Activated T-cell treated with anti-CD3 and anti-CD28 coated beads for 4 hours (primary cell): ENCODE data around the gene FAM180B.
A peak's percentile ranks its signal among the peaks of the same experiment; 100 is the strongest.

Source experiments
- DNase-seq: peaks from one replicate; pipeline ENCODE4 v3.0.0-alpha.2; 2020

Gene FAM180B

GRCh38 chr11:47570651-47571356, 15.7 kb upstream of the FAM180B start:
- no peak for DNase-seq

- DNase-seq, result no peak
These were observed 15.1 kb upstream of the FAM180B start for GRCh38 chr11:47571357-47571729.

GRCh38 chr11:47571895-47572294, 14.6 kb upstream of the FAM180B start:
- no peak for DNase-seq

GRCh38 chr11:47572715-47573255, 13.7 kb upstream of the FAM180B start:
- no peak for DNase-seq

- no peak for DNase-seq
These were observed 13.2 kb upstream of the FAM180B start for GRCh38 chr11:47573321-47573720.

- DNase-seq, result no peak
These were observed 8.9 kb upstream of the FAM180B start for GRCh38 chr11:47577460-47578041.

GRCh38 chr11:47578524-47579494, 7.7 kb upstream of the FAM180B start, which contains the start of the genes KBTBD4 and NDUFS3:
Gene KBTBD4, minus strand, starts transcription at chr11:47578970. Its CDS starts 19 bp downstream, at chr11:47578951.
Gene NDUFS3, plus strand, starts transcription at chr11:47579074. Its CDS starts 18 bp downstream, at chr11:47579092.
- peak; percentile 88 for DNase-seq

- no peak for DNase-seq
These were observed 2.6 kb upstream of the FAM180B start for GRCh38 chr11:47583844-47584243.

GRCh38 chr11:47587039-47587716, 700 bp downstream of the FAM180B start:
- no peak for DNase-seq

- DNase-seq, result no peak
These were observed 1.3 kb downstream of the FAM180B start for GRCh38 chr11:47587723-47588326.

GRCh38 chr11:47589118-47589517, 2.6 kb downstream of the FAM180B start:
- no peak for DNase-seq

- DNase-seq, result no peak
These were observed 3.1 kb downstream of the FAM180B start for GRCh38 chr11:47589584-47589976.

GRCh38 chr11:47589977-47590861, 3.7 kb downstream of the FAM180B start:
- no peak for DNase-seq

GRCh38 chr11:47591764-47592163, 5.3 kb downstream of the FAM180B start:
- DNase-seq, result no peak

- no peak for DNase-seq
These were observed 5.8 kb downstream of the FAM180B start for GRCh38 chr11:47592251-47592650.

GRCh38 chr11:47592970-47593369, 6.5 kb downstream of the FAM180B start:
- no peak for DNase-seq

GRCh38 chr11:47593492-47593933, 7.0 kb downstream of the FAM180B start:
- DNase-seq, result no peak

- DNase-seq, result no peak
These were observed 7.7 kb downstream of the FAM180B start, which contains the start of gene C1QTNF4 for GRCh38 chr11:47593934-47594855. Gene C1QTNF4, minus strand, starts transcription at chr11:47594411. Its CDS starts 3,601 bp downstream, at chr11:47590810.

- no peak for DNase-seq
These were observed 8.6 kb downstream of the FAM180B start for GRCh38 chr11:47595029-47595428.

GRCh38 chr11:47595967-47596366, 9.5 kb downstream of the FAM180B start:
- no peak for DNase-seq
